Smooth muscle cell (in vitro differentiated cells): Measurements from ENCODE around the gene SLC9B2. TPM values are rescaled to one million over a fixed set of nuclear protein-coding genes. Genes with fewer than 3 reads are reported as not detected.

Source experiments
- DNase-seq: peaks from one replicate; lab custom pipeline; 2025; ENCODE audit not compliant: unreplicated experiment; lab: John Stamatoyannopoulos, UW
- H2AFZ ChIP-seq: fragments of 200-600 bp; sonication (generic); 2 replicates; pipeline ENCODE4 v1.6.0; 2016; ENCODE audit warnings: antibody characterized with exemption, low read depth, mild to moderate bottlenecking
- H3F3A ChIP-seq: fragments of 200-600 bp; sonication (generic); 2 replicates; pipeline ENCODE4 v1.6.0; 2017; ENCODE audit warnings: antibody characterized with exemption, low read depth
- H3K27ac ChIP-seq: fragments of 200-600 bp; sonication (generic); 2 replicates; pipeline ENCODE4 v1.5.1; 2016; ENCODE audit warnings: low read depth, mild to moderate bottlenecking
- H3K27me3 ChIP-seq: fragments of 200-600 bp; sonication (generic); 2 replicates; pipeline ENCODE4 v1.6.1; 2016; ENCODE audit warnings: low read depth, mild to moderate bottlenecking
- H3K36me3 ChIP-seq: fragments of 200-600 bp; sonication (generic); 2 replicates; pipeline ENCODE4 v1.5.1; 2016; ENCODE audit warnings: low read depth
- H3K4me1 ChIP-seq: fragments of 200-600 bp; sonication (generic); 2 replicates; pipeline ENCODE4 v1.5.1; 2016; ENCODE audit warnings: low read depth
- H3K4me2 ChIP-seq: fragments of 200-600 bp; sonication (generic); 2 replicates; pipeline ENCODE4 v1.6.0; 2016; ENCODE audit warnings: mild to moderate bottlenecking
- H3K4me3 ChIP-seq: fragments of 200-600 bp; sonication (generic); 2 replicates; pipeline ENCODE4 v1.5.1; 2016; ENCODE audit warnings: mild to moderate bottlenecking
- H3K79me2 ChIP-seq: fragments of 200-600 bp; sonication (generic); 2 replicates; pipeline ENCODE4 v1.6.0; 2016; ENCODE audit warnings: low read depth, mild to moderate bottlenecking
- H3K9ac ChIP-seq: fragments of 200-600 bp; sonication (generic); 2 replicates; pipeline ENCODE4 v1.6.0; 2016; ENCODE audit warnings: low read depth
- H3K9me3 ChIP-seq: fragments of 200-600 bp; sonication (generic); replicated peaks from 2 replicates; pipeline ENCODE4 v1.5.1; 2016; ENCODE audit warnings: low read depth
- H4K20me1 ChIP-seq: fragments of 200-600 bp; sonication (generic); 2 replicates; pipeline ENCODE4 v1.6.0; 2016; ENCODE audit warnings: low read depth
- WGBS: methylation state at CpG from one replicate; pipeline ENCODE4 v1.1.7; 2016; ENCODE audit warnings: low lambda C conversion rate; 5-methylcytosine and 5-hydroxymethylcytosine counted together
- polyA plus RNA-seq: library from polyadenylated mRNA; unstranded; fragments of >200 nt; fragmentation: Nextera tagmentation; extraction: Ambion mirVana; gene quantifications from 2 replicates; pipeline ENCODE4 v1.2.1, GENCODE V29; 2016
- total RNA-seq: library from RNA; depleted of rRNA; stranded (reverse); fragments of >200 nt; gene quantifications from 2 replicates; pipeline ENCODE4 v1.2.3, GENCODE V29; 2014
- TF ChIP-seq, protein P1 (sequence below): fragments of 200-600 bp; sonication (generic); IDR thresholded peaks from 2 replicates; pipeline ENCODE4 v1.5.1; 2017; ENCODE audit warnings: borderline replicate concordance, mild to moderate bottlenecking, antibody characterized with exemption; ENCODE audit not compliant: insufficient read depth, poor library complexity, severe bottlenecking

Gene SLC9B2
- total and polyA plus RNA-seq, 2 experiments from 2014 or later: 4.5 to 11.2 TPM

DNA sequence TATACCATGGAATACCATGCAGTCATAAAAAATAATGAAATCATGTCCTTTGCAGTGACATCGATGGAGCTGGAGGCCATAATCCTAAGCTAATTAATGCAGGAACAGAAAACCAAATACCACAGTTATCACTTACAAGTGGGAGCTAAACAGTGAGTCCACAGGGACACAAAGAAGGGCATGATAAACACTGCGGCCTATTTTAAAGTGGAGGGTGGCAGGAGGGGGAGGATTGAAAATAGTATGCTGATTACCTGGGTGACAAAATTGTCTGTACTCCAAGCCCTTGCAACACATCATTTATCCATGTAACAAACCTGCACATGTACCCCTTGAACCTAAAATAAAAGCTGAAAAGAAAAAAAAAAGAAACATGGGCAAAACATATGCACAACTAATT is 40.4 kb downstream of the SLC9B2 start:
- H2AFZ ChIP-seq: no peak overlapping the region
- TF ChIP-seq, protein P1, sequence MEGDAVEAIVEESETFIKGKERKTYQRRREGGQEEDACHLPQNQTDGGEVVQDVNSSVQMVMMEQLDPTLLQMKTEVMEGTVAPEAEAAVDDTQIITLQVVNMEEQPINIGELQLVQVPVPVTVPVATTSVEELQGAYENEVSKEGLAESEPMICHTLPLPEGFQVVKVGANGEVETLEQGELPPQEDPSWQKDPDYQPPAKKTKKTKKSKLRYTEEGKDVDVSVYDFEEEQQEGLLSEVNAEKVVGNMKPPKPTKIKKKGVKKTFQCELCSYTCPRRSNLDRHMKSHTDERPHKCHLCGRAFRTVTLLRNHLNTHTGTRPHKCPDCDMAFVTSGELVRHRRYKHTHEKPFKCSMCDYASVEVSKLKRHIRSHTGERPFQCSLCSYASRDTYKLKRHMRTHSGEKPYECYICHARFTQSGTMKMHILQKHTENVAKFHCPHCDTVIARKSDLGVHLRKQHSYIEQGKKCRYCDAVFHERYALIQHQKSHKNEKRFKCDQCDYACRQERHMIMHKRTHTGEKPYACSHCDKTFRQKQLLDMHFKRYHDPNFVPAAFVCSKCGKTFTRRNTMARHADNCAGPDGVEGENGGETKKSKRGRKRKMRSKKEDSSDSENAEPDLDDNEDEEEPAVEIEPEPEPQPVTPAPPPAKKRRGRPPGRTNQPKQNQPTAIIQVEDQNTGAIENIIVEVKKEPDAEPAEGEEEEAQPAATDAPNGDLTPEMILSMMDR: no peak
- no peaks in the 10 kb centered on the region for H3K79me2 ChIP-seq
- no peak for DNase-seq
- no peaks in the 10 kb centered on the region for H4K20me1 ChIP-seq
- no peak overlapping the region for H3K4me3 ChIP-seq
- H3K4me2 ChIP-seq: no peak overlapping the region
- WGBS: 89% methylated on average over 2 of the region's 2 CpGs
- no peaks in the 10 kb centered on the region for H3K36me3 ChIP-seq
- no peaks in the 10 kb centered on the region for H3F3A ChIP-seq
- no peaks in the 10 kb centered on the region for H3K9me3 ChIP-seq
- no peaks in the 10 kb centered on the region for H3K27me3 ChIP-seq
- no peak overlapping the region for H3K27ac ChIP-seq
- no peaks in the 10 kb centered on the region for H3K4me1 ChIP-seq
- H3K9ac ChIP-seq: no peak overlapping the region

DNA sequence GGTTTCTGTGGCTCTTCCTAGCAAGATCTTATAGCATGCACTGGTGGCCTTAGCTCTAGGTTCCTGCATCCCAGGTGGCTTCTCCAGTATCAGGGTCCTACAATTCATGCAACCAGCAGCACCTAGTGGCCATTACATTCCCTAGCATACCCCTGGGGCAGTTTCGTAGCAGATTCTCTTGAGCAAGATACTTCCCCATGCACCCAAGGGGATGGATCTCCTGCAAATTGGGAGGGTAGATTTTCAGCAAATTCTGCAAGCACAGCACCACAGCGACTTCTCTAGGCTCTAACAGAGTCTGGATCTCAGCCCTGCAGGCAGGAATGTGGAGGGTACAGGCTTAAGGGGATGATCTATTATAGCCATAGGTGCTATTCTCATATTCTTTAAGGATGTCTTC is 44.0 kb downstream of the SLC9B2 start:
- DNase-seq: no peak
- WGBS: 27% methylated on average over 2 of the region's 2 CpGs
- no peaks in the 10 kb centered on the region for H3K36me3 ChIP-seq
- no peaks in the 10 kb centered on the region for H3K79me2 ChIP-seq
- no peaks in the 10 kb centered on the region for H3K27me3 ChIP-seq
- no peak overlapping the region for H3K27ac ChIP-seq
- H3K4me3 ChIP-seq: no peak overlapping the region
- no peaks in the 10 kb centered on the region for H3K4me1 ChIP-seq
- TF ChIP-seq, protein P1: peak; percentile 24
- H2AFZ ChIP-seq: no peak overlapping the region
- H3K4me2 ChIP-seq: no peak overlapping the region
- no peaks in the 10 kb centered on the region for H4K20me1 ChIP-seq
- no peak overlapping the region for H3K9ac ChIP-seq
- no peaks in the 10 kb centered on the region for H3K9me3 ChIP-seq
- H3F3A ChIP-seq: no peaks in the 10 kb centered on the region

DNA sequence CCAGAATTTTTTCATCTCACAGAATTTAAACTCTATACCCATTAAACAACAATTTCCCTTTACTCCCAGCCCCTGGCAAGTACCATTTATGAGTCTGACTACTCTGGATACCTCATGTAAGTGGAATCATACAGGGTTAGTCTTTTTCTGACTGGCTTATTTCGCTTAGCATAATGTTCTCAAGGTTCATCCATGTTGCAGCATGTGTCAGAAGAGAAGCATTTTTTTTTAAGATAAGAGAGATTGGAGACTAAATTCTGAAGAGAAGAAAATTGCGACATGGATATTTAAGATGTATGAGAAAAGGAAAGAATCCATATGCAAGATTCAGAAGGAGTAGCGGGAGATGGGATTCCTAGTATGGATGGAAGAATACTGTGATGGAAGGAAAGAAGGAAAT is 45.8 kb downstream of the SLC9B2 start:
- no peaks in the 10 kb centered on the region for H3K79me2 ChIP-seq
- H3K9me3 ChIP-seq: no peaks in the 10 kb centered on the region
- TF ChIP-seq, protein P1: no peak
- H3K4me2 ChIP-seq: no peak overlapping the region
- 92% methylated on average over 3 of the region's 3 CpGs for WGBS
- no peak overlapping the region for H3K9ac ChIP-seq
- DNase-seq: no peak
- H4K20me1 ChIP-seq: no peaks in the 10 kb centered on the region
- no peaks in the 10 kb centered on the region for H3K27me3 ChIP-seq
- H3K4me1 ChIP-seq: no peaks in the 10 kb centered on the region
- no peak overlapping the region for H3K4me3 ChIP-seq
- H3K27ac ChIP-seq: no peak overlapping the region
- no peak overlapping the region for H2AFZ ChIP-seq
- no peaks in the 10 kb centered on the region for H3F3A ChIP-seq
- no peaks in the 10 kb centered on the region for H3K36me3 ChIP-seq

- Histone ChIP-seq H3K9ac (no peak overlapping the region), H2AFZ (no peak overlapping the region), H3K4me2 (no peak overlapping the region), H4K20me1 (no peaks in the 10 kb centered on the region), H3K79me2 (no peaks in the 10 kb centered on the region), H3K4me1 (no peaks in the 10 kb centered on the region), H3F3A (no peaks in the 10 kb centered on the region), H3K36me3 (no peaks in the 10 kb centered on the region), H3K9me3 (no peaks in the 10 kb centered on the region), H3K27ac (no peak overlapping the region), H3K4me3 (no peak overlapping the region), H3K27me3 (no peaks in the 10 kb centered on the region)
- TF ChIP-seq, protein P1: no peak
- 100% methylated on average over 1 of the region's 1 CpG for WGBS
- no peak for DNase-seq
These were observed 47.3 kb downstream of the SLC9B2 start for GRCh38 chr4:103029300-103029699.
